ENCODE results near the gene CIZ1.

CIZ1 gene

DNA sequence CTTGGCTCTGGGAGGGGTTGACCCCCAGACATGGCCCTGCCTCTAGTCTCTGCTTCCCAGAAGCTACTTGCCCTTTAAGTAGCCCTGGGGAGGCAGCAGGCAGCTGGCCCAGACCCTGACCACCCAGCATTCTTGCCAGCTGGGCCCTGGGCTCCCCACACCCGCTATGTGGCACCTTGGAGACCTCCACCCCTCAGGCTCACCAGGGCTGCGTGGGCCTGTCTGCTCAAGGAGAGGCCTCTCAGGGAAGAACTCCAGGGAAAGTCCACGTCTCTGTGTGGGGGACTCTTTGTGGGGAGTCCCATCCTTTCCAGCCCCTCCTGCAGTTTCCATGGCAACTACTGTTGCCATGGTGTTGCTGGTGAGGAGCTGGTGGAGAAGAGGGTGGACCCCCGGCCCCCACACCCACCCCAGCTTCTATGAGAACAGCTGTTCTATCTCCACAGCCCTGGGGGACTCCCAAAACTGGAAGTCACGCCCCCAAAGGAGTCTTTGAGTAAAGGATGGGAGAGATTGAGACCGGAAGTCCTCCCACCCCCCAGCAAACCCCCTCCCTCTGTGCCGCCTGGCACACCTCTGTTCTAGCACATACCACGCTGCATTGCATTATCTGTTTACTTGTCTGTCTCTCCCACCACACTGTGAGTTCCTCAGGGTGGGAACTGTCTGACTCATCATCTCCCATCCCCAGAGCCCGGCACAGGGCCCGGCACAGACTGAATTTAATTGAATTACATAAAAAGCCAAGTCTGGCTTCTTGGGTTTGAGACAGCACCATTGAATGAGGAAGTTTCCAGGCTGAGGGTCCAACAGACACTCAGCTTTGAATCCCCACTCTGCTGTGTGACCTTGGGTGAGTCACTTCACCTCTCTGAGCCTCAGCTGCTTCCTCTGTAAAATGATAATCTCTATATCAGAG, 24.4 kb upstream of the CIZ1 start:
- H3K9ac ChIP-seq (ENCODE audit: low read depth, low read length, poor library complexity, severe bottlenecking), result no peak overlapping the region
- H3K79me2 ChIP-seq (ENCODE audit: insufficient read depth, low read length), result no peaks in the 10 kb centered on the region
- TF ChIP-seq EZH2phosphoT487 (IDR thresholded peaks at IDR 0.05; ENCODE audit: borderline replicate concordance), result no peak
- TF ChIP-seq, protein P1, sequence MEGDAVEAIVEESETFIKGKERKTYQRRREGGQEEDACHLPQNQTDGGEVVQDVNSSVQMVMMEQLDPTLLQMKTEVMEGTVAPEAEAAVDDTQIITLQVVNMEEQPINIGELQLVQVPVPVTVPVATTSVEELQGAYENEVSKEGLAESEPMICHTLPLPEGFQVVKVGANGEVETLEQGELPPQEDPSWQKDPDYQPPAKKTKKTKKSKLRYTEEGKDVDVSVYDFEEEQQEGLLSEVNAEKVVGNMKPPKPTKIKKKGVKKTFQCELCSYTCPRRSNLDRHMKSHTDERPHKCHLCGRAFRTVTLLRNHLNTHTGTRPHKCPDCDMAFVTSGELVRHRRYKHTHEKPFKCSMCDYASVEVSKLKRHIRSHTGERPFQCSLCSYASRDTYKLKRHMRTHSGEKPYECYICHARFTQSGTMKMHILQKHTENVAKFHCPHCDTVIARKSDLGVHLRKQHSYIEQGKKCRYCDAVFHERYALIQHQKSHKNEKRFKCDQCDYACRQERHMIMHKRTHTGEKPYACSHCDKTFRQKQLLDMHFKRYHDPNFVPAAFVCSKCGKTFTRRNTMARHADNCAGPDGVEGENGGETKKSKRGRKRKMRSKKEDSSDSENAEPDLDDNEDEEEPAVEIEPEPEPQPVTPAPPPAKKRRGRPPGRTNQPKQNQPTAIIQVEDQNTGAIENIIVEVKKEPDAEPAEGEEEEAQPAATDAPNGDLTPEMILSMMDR (conservative IDR thresholded peaks at IDR 0.05; ENCODE audit: low read length), result no peak
- no peaks in the 10 kb centered on the region for H3K27me3 ChIP-seq (ENCODE audit: insufficient read depth, low read length, poor library complexity, severe bottlenecking)
- no peak overlapping the region for H3K4me2 ChIP-seq (ENCODE audit: low read depth, low read length, poor library complexity, severe bottlenecking)
- H2AFZ ChIP-seq (ENCODE audit: low read length), result no peak overlapping the region
- no peaks in the 10 kb centered on the region for H3F3A ChIP-seq (ENCODE audit: low read depth)
- H3K4me1 ChIP-seq (ENCODE audit: insufficient read depth, low read length, poor library complexity, severe bottlenecking), result no peaks in the 10 kb centered on the region
- no peaks in the 10 kb centered on the region for H3K36me3 ChIP-seq (ENCODE audit: insufficient read depth, low read length)
- no peak overlapping the region for H3K4me3 ChIP-seq (ENCODE audit: low read length, poor library complexity, severe bottlenecking)
- H3K9me3 ChIP-seq (ENCODE audit: insufficient read depth, low read depth, low read length), result no peaks in the 10 kb centered on the region
- no peaks in the 10 kb centered on the region for H4K20me1 ChIP-seq (ENCODE audit: insufficient read depth, low read length, poor library complexity, severe bottlenecking)
- no peaks in the 10 kb centered on the region for H3K9me2 ChIP-seq (replicated peaks; ENCODE audit: low read depth, low read length)

DNA sequence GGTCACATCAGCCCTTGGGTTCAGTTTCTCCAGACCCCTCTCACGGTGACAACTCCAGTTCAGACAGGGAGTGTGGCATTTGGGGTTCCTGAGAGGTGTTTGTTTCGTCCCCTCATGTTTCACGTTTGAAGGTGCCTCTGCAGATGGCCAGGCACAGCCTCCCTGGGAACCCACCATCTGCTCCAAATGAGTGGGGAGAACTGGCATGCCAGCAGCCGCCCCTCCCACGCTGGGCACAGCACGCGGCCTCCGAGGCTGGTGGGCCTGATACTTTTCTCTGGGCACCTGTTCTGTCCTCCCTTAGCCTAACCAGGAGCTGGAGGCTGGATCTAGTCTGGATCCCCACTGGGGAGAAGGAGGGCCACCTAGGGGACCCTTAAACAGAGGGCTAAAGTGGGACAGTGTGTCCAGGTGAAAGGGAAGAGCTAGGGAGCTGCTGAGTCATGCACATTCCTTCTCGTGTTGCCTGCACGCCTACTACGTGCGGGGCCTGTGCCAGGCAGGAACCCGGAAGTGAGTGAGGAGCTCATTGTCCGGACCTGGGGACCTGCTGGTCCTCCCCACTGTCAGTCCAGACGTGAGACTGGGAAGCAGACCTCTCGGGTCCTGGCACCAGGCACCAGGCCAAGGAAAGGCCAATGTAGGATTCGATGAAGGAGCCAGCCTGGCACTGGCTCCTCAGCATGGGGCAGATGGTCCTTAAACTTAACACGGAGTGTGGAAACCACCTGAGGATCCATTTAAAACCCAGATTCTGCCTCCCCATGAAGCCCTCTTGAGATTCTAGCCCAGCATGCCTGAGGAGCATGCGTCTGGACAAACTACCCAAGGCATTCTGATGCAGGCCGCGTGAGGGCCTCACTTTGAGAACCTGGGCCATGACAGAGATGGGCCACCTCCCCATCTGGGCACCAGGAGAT, 23.5 kb upstream of the CIZ1 start:
- Histone ChIP-seq H3K9me3 (ENCODE audit: insufficient read depth, low read depth, low read length) (no peaks in the 10 kb centered on the region), H3K4me3 (ENCODE audit: low read length, poor library complexity, severe bottlenecking) (no peak overlapping the region), H2AFZ (ENCODE audit: low read length) (no peak overlapping the region), H3K79me2 (ENCODE audit: insufficient read depth, low read length) (no peaks in the 10 kb centered on the region), H3K27me3 (ENCODE audit: insufficient read depth, low read length, poor library complexity, severe bottlenecking) (no peaks in the 10 kb centered on the region), H3K36me3 (ENCODE audit: insufficient read depth, low read length) (no peaks in the 10 kb centered on the region), H3K4me1 (ENCODE audit: insufficient read depth, low read length, poor library complexity, severe bottlenecking) (no peaks in the 10 kb centered on the region), H3K9ac (ENCODE audit: low read depth, low read length, poor library complexity, severe bottlenecking) (no peak overlapping the region), H3K9me2 (replicated peaks; ENCODE audit: low read depth, low read length) (no peaks in the 10 kb centered on the region), H3K4me2 (ENCODE audit: low read depth, low read length, poor library complexity, severe bottlenecking) (no peak overlapping the region), H4K20me1 (ENCODE audit: insufficient read depth, low read length, poor library complexity, severe bottlenecking) (no peaks in the 10 kb centered on the region), H3F3A (ENCODE audit: low read depth) (no peaks in the 10 kb centered on the region)
- TF ChIP-seq, protein P1 (conservative IDR thresholded peaks at IDR 0.05; ENCODE audit: low read length), result no peak
- TF ChIP-seq EZH2phosphoT487 (IDR thresholded peaks at IDR 0.05; ENCODE audit: borderline replicate concordance), result no peak

DNA sequence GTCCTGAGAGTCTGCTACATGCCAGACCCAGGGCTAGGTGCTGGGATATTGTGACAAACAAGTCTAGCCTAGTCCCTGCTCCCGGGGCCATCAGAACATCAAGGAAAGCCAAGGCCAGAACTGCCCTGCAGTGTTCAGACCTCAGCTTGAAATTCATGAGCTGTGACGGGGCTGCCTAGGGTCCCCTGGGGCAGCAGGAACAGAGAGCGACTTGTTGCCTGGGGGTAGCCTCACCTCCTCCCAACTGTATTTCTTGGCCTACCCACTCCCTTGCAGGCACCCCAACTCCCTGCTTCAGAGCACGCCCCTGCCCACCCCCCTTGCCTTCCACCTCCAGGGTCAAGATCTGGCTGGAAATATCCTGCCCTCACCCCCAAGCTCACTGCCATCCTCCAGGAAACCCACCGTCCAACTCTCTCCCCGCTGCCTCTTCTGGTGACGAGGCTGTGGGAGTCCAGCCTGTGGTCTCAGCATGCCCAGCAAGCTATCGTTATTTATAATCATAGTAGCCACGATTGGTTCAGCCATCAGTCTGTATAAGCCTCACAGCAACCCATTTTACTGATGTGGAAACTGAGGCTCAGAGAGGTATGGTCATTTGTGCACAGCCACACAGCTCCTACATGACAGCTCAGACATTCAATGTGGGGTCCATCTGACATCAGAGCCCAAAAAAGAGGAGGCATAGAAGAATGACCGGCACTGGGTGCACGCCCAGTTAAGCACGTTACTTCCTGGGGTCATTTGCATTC, 22.6 kb upstream of the CIZ1 start:
- Histone ChIP-seq H3K4me3 (ENCODE audit: low read length, poor library complexity, severe bottlenecking) (no peak overlapping the region), H3K4me1 (ENCODE audit: insufficient read depth, low read length, poor library complexity, severe bottlenecking) (no peaks in the 10 kb centered on the region), H3K36me3 (ENCODE audit: insufficient read depth, low read length) (no peaks in the 10 kb centered on the region), H3K9me3 (ENCODE audit: insufficient read depth, low read depth, low read length) (no peaks in the 10 kb centered on the region), H3K9me2 (replicated peaks; ENCODE audit: low read depth, low read length) (no peaks in the 10 kb centered on the region), H4K20me1 (ENCODE audit: insufficient read depth, low read length, poor library complexity, severe bottlenecking) (no peaks in the 10 kb centered on the region), H2AFZ (ENCODE audit: low read length) (no peak overlapping the region), H3K9ac (ENCODE audit: low read depth, low read length, poor library complexity, severe bottlenecking) (no peak overlapping the region), H3F3A (ENCODE audit: low read depth) (no peaks in the 10 kb centered on the region), H3K27me3 (ENCODE audit: insufficient read depth, low read length, poor library complexity, severe bottlenecking) (no peaks in the 10 kb centered on the region), H3K79me2 (ENCODE audit: insufficient read depth, low read length) (no peaks in the 10 kb centered on the region), H3K4me2 (ENCODE audit: low read depth, low read length, poor library complexity, severe bottlenecking) (no peak overlapping the region)
- no peak for TF ChIP-seq EZH2phosphoT487 (IDR thresholded peaks at IDR 0.05; ENCODE audit: borderline replicate concordance)
- TF ChIP-seq, protein P1 (conservative IDR thresholded peaks at IDR 0.05; ENCODE audit: low read length), result no peak
